Pulmonary artery endothelial cell (primary cell): ENCODE data around the gene SHPK. TPM values are rescaled to one million over a fixed set of nuclear protein-coding genes. Genes with fewer than 3 reads are reported as not detected.

Experiments
- DNase-seq: peaks from one replicate; pipeline ENCODE4 v3.0.0-alpha.2; 2011; ENCODE audit warnings: low read depth, low spot score
- total RNA-seq: library from RNA; depleted of rRNA; stranded (reverse); fragments of >200 nt; gene quantifications from 2 replicates; pipeline ENCODE4 v1.2.3, GENCODE V29; 2014

SHPK gene
- total RNA-seq, 1 donor from 2014 or later, result 21.8 TPM

DNA sequence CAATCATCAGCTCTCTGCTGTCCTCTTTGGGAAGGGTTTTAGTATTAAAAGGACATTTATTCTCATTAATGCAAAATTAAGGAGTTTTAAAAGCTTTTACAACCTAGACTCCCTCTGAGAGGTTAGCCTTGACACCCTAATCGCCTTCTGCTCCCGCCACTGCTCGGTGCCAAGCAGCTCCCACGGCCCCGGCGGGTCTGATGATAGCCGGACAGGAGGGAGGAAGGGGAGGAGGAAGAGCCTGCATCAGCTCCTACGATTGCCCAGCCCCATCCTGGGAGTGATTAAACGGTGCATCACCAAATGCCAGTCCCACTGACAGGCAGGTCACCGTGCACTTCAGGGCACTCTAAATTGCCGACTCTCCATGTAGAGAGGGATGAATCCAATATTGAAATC is 8.3 kb downstream of the SHPK start:
- no peak for DNase-seq

GRCh38 chr17:3626831-3627768 is 8.9 kb downstream of the SHPK start:
- no peak for DNase-seq

GRCh38 chr17:3622977-3623594 is 13.0 kb downstream of the SHPK start:
- no peak for DNase-seq

DNA sequence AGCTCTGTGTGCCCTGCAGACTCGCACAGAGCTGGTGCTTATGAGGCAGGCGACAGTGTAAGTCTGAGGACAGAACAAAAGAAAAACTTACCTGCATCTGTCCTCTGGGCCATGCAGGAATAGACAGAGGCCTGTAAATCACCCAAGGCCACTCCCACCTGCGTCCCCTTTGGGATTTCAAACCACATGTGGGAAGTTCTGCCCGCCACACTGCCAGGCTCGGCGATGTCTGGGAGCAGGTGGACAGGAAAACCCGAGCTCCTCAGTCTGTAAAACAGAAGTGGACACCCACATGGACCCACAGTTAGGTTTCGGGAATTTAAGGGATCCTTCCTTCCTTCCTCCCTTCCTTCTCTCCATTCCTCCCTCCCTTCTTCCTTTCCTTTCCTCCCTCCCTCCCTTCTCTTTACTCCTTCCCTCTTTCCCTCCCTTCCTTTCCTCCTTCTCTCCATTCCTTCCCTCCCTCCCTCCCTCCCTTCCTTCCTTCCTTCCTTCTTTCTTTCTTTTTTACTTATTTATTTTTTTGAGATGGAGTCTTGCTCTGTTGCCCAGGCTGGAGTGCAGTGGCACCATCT is 14.8 kb downstream of the SHPK start:
- no peak for DNase-seq

- DNase-seq, result no peak
These were observed 20.7 kb downstream of the SHPK start for GRCh38 chr17:3615160-3615870.

DNA sequence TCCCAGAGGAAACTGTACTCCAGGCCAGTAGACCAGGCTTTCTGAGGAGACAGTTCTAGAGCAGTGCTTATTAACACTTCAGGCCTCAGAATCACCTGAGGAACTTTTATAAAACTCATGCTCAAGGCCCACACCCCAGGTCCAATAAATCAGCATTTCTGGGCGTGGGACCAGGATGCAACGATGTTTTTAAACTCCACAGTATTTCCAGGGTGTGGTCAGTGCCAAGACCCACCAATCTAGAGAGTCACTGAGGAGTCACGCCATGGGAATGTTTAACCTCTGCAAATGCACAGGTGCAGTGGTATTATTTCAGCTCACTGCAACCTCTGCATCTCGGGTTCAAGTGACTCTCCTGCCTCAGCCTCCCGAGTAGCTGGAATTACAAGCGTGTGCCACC is 22.9 kb downstream of the SHPK start:
- no peak for DNase-seq

DNA sequence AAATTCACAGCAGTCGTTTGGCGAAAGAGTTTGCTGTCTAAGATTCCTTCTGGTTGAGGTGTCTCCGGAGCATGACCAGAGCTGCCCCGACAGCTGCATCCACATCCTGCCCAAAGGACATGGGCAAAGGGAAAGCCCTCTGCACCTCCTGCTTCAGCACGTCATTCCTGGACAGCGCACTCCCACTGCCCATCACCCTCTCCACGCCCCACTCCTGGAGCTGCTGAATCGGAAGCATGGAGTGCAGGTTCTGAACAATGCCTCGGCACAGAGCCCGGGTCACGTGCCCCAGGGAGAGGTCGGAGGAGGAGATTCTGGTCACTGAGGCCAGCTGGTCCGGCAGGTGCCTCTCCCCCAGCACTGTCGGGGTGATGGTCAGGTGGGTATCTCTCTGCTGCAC is 25.5 kb downstream of the SHPK start:
- no peak for DNase-seq

- no peak for DNase-seq
These were observed 26.4 kb downstream of the SHPK start for GRCh38 chr17:3609689-3610088.

GRCh38 chr17:3603870-3604259 is 32.2 kb downstream of the SHPK start:
- DNase-seq, result no peak

GRCh38 chr17:3603119-3603869 is 32.8 kb downstream of the SHPK start:
- peak; percentile 7 for DNase-seq

- DNase-seq, result no peak
These were observed 33.6 kb downstream of the SHPK start for GRCh38 chr17:3602499-3602898.

DNA sequence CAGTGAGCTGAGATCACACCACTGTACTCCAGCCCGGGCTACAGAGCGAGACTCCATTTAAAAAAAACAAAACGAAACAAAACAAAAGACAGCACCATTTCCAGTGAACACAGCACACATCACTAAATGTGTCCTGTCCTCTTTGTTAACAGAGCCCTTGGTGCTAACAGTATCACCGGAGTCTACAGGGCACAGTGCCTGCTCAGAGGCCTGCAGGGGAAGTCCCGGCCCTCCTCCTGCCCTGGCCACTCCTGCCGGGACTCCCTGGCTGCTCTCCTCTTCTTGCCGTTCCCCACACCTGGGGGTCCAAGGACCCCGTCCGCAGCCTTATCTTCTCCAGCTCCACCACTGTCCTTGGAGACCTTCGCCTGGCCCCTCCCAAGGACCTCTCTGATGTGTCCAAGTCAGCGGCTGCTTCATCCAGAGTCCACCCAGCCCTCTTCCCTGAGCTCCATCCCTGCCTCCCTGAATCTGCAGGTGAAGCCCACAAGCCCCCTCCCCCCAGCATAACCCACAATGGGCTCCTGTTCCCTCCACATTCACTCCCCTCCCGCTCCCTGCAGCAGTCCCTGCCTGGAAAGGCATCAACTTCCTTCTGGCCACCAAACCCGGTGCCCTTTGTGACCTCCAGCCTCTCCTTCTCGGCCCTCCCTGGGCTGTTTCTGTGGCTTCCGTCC is 35.4 kb downstream of the SHPK start:
- no peak for DNase-seq

GRCh38 chr17:3598078-3598477 is 38.0 kb downstream of the SHPK start:
- no peak for DNase-seq

- DNase-seq, result no peak
These were observed 39.1 kb downstream of the SHPK start for GRCh38 chr17:3596804-3597464.

DNA sequence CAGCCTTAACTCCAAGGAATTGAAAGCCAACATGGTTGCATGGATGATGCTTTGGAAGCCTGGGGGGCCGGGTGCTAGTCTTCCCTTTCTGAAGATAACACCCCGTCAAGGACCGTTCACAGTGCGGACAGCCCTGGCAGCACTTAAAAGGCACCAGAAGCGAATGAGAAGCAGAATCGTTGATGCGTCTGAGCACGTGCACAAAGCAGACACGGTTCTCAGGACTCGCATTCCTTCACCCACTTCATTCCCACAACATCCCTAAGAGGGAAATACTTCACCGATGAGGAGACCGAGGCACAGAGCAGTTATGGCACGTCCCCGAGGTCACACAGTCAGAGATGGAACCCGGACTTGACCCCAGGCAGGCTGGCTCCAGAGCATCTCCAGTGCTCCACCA is 41.1 kb downstream of the SHPK start:
- DNase-seq, result no peak

DNA sequence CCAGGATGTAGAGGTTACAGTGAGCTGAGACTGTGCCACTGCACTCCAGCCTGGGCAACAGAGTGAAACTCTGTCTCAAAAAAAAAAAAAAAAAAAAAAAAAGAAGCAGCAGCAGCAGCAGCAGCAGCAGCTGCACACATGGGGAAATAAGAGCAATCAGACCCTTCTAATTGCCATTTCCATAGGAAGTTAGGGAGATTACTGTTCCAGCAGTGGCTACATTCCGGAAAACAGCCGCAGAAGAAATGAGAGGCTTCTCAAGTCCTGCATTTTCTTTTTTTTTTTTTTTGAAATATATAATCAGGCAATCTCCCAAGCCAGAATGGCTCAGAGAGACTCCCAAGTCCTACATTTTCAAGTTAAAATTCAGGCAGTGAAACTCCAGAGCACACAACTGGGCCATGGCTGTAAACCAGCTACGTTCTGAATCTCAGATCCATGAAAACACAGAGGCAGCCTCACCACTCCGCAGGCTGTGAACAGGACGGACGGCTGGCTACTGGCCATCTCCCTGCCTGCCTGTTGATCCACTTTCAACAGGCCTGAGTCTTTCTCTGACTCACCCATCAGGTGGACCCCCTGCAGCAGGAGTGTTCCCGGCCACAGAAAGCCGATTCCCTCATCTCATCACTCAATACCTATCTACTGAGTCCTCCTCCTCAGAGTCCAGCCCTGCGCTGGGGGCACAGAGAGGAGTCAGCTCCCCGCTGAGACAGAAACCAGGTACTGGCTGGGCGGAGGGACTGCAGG is 41.8 kb downstream of the SHPK start:
- DNase-seq, result no peak

GRCh38 chr17:3593384-3593783 is 42.7 kb downstream of the SHPK start:
- no peak for DNase-seq

DNA sequence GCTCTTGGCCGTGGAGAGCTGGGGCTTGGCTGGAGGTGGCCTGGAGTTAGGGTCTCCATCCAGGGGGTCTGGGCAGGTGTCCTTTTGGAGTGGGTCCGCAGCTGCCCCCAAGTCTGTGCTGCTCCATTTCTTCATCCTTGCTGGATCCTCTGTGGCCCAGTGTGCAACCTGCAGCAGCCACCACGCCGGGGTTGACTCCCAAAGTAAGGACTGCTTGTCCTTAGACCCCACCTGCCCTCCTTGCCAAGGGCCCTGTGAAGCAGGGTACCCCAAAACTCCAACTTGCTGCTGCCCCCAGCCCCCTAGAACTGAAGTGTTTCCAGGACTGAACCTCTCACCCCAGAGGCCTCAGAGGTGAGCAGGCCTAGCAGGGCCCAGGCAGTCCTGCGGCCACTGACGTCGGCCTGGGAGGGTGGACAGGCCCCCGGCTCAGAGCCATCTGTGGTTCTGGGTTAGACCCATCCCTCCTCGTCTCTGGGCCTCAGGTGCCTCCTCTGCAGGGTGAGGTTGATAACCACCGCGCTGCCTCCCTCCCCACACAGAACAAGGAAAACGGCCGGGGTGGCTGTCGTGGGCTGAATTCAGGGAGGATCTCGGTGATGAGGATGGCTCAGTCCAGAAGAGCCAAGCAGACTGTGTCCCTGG is 43.7 kb downstream of the SHPK start:
- DNase-seq, result no peak

DNA sequence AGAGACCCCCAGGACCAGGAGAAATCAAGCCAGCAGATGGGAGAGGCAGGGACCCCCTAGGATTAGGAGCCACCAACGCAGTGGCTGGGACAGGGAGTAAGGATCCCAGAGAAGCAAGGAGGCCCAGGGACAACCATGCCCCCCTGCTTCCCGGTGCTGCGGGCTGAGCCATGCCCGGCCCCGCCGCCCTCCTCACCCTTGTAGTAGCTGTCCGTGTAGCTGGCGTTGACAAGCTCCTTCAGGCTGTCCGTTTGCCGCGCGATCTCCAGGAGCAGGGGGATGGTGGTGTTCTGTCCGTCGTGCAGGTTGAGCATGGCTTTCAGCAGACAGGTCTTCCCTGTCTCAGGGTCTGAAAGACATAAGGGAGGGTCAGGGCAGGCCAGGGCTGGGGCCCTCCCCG is 45.3 kb downstream of the SHPK start:
- no peak for DNase-seq
